Tibial nerve (tissue), 4 donors: Measurements from ENCODE around the gene SLC8A2.

Experiments
- CTCF ChIP-seq, 5 experiments: fragments of 200-600 bp in 3 of 5; fragments of 450-650 bp in 2 of 5; sonication (generic) in 3 of 5; IDR thresholded peaks; one replicate each; pipeline ENCODE4 v1.5.1; 2016 to 2019; ENCODE audit warnings: antibody characterized with exemption in 5 of 5, mild to moderate bottlenecking in 3 of 5, moderate library complexity in 2 of 5
- EP300 ChIP-seq, 2 donors: sonication (generic); formaldehyde crosslinking; IDR thresholded peaks; one replicate each; pipeline ENCODE4 v1.6.1; 2017; ENCODE audit warnings: antibody characterized with exemption in 2 of 2, mild to moderate bottlenecking in 1 of 2
- POLR2A ChIP-seq, 2 donors: fragments of 450-650 bp; IDR thresholded peaks; one replicate each; pipeline ENCODE4 v1.6.1; 2017; ENCODE audit warnings: antibody characterized with exemption in 2 of 2, mild to moderate bottlenecking in 2 of 2, moderate library complexity in 2 of 2

GRCh38 chr19:47438793-47439220 is 32.9 kb downstream of the SLC8A2 start:
- TF ChIP-seq CTCF (IDR thresholded peaks at IDR 0.05) (no peak), EP300 (IDR thresholded peaks at IDR 0.05) (no peak), POLR2A (IDR thresholded peaks at IDR 0.05) (no peak)
